ENCODE measurements around the gene CSNK1A1.

Gene CSNK1A1

DNA sequence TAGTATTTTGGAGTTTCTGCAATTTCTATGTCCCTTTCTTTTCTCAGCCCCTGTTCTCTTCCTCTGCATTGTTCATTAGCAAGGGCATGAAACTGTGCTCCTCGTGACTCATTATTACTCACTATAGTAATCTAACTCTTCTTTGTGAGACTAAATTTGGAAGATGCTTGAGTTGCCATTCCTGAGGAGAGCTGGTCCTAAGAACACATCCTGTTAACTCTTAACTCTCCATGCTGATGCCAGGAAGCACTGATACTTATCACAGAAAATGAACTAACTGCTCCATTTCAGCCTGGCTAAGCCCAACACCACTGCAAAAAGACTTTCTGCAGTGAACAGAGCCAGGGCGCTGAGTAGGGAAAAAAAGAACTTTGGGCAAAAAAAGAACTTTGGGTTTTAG lies 10.6 kb upstream of the CSNK1A1 start:
- in situ Hi-C loops (cut with HindIII; ENCODE audit: low sequenced_read_pairs), result no loop called here
- TF ChIP-seq, protein P1, sequence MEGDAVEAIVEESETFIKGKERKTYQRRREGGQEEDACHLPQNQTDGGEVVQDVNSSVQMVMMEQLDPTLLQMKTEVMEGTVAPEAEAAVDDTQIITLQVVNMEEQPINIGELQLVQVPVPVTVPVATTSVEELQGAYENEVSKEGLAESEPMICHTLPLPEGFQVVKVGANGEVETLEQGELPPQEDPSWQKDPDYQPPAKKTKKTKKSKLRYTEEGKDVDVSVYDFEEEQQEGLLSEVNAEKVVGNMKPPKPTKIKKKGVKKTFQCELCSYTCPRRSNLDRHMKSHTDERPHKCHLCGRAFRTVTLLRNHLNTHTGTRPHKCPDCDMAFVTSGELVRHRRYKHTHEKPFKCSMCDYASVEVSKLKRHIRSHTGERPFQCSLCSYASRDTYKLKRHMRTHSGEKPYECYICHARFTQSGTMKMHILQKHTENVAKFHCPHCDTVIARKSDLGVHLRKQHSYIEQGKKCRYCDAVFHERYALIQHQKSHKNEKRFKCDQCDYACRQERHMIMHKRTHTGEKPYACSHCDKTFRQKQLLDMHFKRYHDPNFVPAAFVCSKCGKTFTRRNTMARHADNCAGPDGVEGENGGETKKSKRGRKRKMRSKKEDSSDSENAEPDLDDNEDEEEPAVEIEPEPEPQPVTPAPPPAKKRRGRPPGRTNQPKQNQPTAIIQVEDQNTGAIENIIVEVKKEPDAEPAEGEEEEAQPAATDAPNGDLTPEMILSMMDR (IDR thresholded peaks at IDR 0.05; ENCODE audit: low read depth, low read length), result no peak
- H3K4me3 ChIP-seq (ENCODE audit: low read depth, low read length), result no peak overlapping the region
- peak; percentile 97 for DNase-seq (ENCODE audit: low read depth, low spot score)

DNA sequence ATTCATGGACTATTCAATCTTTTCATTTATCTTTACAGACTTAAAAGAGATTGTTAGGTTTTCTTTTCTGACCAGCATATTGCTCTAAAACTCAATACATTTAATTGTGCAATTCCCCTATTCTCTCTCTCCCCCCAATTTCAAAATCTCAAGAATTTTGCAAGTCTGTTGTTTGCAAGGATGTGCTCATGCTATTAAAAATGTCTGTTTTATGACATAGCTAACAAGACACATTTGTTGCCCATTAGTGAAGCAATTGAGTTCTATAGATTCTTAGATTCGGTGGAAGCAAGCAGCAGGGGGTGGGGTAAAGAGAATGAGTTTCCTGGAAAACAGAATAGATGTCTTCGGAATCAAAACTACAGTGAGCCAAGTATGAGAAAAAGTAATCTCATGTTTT lies 8.5 kb upstream of the CSNK1A1 start:
- TF ChIP-seq, protein P1 (IDR thresholded peaks at IDR 0.05; ENCODE audit: low read depth, low read length), result no peak
- in situ Hi-C loops (cut with HindIII; ENCODE audit: low sequenced_read_pairs), result no loop called here
- DNase-seq (ENCODE audit: low read depth, low spot score), result no peak
- no peak overlapping the region for H3K4me3 ChIP-seq (ENCODE audit: low read depth, low read length)

DNA sequence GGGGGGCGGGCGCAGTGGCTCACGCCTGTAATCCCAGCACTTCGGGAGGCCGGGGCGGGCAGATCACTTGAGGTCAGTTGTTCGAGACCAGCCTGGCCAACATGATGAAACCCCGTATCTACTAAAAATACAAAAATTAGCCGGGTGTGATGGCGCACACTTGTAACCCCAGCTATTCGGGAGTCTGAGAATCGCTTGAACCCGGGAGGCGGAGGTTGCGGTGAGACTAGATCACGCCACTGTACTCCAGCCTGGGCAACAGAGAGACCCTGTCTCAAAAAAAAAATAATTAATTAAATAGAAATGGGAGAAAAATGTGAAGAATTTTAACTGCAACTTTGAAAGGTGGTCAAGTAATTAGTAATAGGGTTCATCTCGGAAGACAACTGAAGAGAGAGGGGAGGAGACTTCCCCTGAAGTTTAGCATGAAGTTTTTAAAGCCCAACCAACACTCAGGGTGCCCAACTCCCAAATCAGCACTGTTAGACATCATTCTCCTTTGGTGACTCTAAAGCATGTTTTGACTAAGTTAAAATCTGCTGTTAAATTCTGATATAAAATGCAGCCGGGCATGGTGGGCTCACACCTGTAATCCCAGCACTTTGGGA lies 1.4 kb upstream of the CSNK1A1 start:
- no peak for DNase-seq (ENCODE audit: low read depth, low spot score)

DNA sequence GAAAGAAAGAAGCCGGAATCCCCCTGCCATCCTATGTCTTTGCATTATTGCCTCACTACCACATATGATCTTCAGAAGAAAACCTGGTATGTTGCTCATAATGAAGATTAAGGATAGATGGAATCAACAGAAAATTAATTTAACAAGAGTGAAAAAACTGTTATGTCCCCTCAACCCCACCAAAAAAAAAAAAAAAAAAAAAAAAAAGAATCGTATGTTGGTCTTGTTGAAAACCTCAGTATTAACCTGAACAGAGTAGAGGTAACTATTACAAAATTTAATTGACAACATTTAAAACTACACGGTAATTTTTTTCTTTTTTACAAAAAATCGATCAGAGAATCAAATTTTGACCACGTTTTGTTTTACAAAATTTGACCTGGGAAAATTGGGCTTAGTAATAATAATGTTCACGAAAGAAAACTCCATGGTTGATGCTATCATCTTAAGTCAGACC lies 827 bp upstream of the CSNK1A1 start:
- no peak for DNase-seq (ENCODE audit: low read depth, low spot score)
- TF ChIP-seq, protein P1 (IDR thresholded peaks at IDR 0.05; ENCODE audit: low read depth, low read length), result no peak
- in situ Hi-C loops (cut with HindIII; ENCODE audit: low sequenced_read_pairs), result no loop called here
- peak overlapping the region; percentile 98 for H3K4me3 ChIP-seq (ENCODE audit: low read depth, low read length)

More for the DNA sequence above, 1.4 kb upstream of the CSNK1A1 start:
- in situ Hi-C loops (cut with HindIII; ENCODE audit: low sequenced_read_pairs), result no loop called here
- no peak overlapping the region for H3K4me3 ChIP-seq (ENCODE audit: low read depth, low read length)
- TF ChIP-seq, protein P1 (IDR thresholded peaks at IDR 0.05; ENCODE audit: low read depth, low read length), result no peak

DNA sequence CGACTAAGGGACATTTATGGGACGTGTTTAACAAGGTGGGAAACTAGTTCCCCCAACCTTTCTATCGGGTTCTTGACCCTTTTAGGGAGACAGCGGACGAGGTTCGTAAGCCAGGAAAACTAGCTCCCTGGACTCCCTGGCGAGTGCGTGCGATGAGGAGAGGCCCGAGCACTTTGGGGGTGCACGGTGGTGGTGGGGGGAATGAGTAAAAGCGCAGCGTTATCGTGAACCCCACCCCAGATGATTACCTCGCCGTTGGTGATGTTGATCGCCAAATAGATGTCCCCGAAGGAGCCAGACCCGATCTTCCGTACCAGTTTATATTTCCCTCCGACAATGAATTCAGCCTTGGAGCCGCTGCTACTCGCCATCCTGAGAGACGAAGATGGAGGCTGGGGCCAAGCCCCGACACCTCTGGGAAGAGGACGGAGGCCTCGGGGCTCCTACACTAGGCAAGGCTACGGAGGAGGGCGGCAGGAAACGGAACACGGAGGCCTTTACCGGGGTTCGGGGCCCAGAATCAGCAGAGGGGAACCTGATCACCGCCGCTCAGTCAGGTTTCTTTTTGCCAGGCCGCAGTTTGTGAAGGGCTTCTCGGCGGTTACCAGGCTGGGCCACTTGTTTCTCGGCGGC lies 529 bp downstream of the CSNK1A1 start:
- peak overlapping the region; percentile 98 for H3K4me3 ChIP-seq (ENCODE audit: low read depth, low read length)
- TF ChIP-seq, protein P1 (IDR thresholded peaks at IDR 0.05; ENCODE audit: low read depth, low read length), result no peak
- in situ Hi-C loops (cut with HindIII; ENCODE audit: low sequenced_read_pairs), result no loop called here
- DNase-seq (ENCODE audit: low read depth, low spot score), result no peak

DNA sequence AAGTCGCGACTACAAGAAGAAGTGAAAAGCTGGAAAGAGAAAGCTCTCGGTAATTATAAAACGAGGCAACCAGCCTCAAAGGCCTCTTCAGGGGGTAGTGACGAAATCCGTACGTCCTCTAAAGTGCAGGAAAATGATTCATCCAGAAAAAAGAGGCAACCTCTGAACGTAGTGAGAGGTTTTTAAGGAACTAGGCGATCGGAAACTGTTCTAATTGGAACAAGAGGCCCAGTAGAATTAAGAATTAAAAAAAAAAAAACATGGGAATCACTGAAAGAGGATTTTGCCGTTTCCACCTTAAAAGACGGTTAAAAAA lies 1.0 kb downstream of the CSNK1A1 start:
- in situ Hi-C loops (cut with HindIII; ENCODE audit: low sequenced_read_pairs), result no loop called here
- peak; percentile 76 for DNase-seq (ENCODE audit: low read depth, low spot score)
- H3K4me3 ChIP-seq (ENCODE audit: low read depth, low read length), result peak overlapping the region; percentile 98
- TF ChIP-seq, protein P1 (IDR thresholded peaks at IDR 0.05; ENCODE audit: low read depth, low read length), result no peak
